ENCODE measurements around the gene TGM3.
"Not testable (repeated sequence)": the region's sequence is repeated elsewhere in the genome, so short reads cannot be mapped to it uniquely, and the experiment has no call there.

TGM3 gene

GRCh38 chr20:2255926-2256531 is 39.8 kb upstream of the TGM3 start:
- H3K4me3 ChIP-seq (ENCODE audit: low read depth, low read length): no peak overlapping the region
- no peak for DNase-seq (ENCODE audit: low read depth)
- TF ChIP-seq CTCF (IDR thresholded peaks at IDR 0.05; ENCODE audit: low read depth, low read length, missing control alignments): no peak

GRCh38 chr20:2259731-2260130 is 36.1 kb upstream of the TGM3 start:
- TF ChIP-seq CTCF (IDR thresholded peaks at IDR 0.05; ENCODE audit: low read depth, low read length, missing control alignments): no peak
- no peak overlapping the region for H3K4me3 ChIP-seq (ENCODE audit: low read depth, low read length)
- DNase-seq (ENCODE audit: low read depth): no peak

- no peak for TF ChIP-seq CTCF (IDR thresholded peaks at IDR 0.05; ENCODE audit: low read depth, low read length, missing control alignments)
- no peak overlapping the region for H3K4me3 ChIP-seq (ENCODE audit: low read depth, low read length)
- no peak for DNase-seq (ENCODE audit: low read depth)
These were observed 35.6 kb upstream of the TGM3 start for GRCh38 chr20:2260250-2260649.

GRCh38 chr20:2261046-2261485 is 34.7 kb upstream of the TGM3 start:
- DNase-seq (ENCODE audit: low read depth): no peak
- H3K4me3 ChIP-seq (ENCODE audit: low read depth, low read length): no peak overlapping the region
- TF ChIP-seq CTCF (IDR thresholded peaks at IDR 0.05; ENCODE audit: low read depth, low read length, missing control alignments): no peak

- H3K4me3 ChIP-seq (ENCODE audit: low read depth, low read length): no peak overlapping the region
- no peak for TF ChIP-seq CTCF (IDR thresholded peaks at IDR 0.05; ENCODE audit: low read depth, low read length, missing control alignments)
These were observed 34.2 kb upstream of the TGM3 start for GRCh38 chr20:2261629-2262028.

GRCh38 chr20:2264118-2264517 is 31.7 kb upstream of the TGM3 start:
- H3K4me3 ChIP-seq (ENCODE audit: low read depth, low read length): no peak overlapping the region
- TF ChIP-seq CTCF (IDR thresholded peaks at IDR 0.05; ENCODE audit: low read depth, low read length, missing control alignments): no peak
- DNase-seq (ENCODE audit: low read depth): no peak

More at GRCh38 chr20:2261629-2262028, 34.2 kb upstream of the TGM3 start:
- no peak for DNase-seq (ENCODE audit: low read depth)

GRCh38 chr20:2264621-2265374 is 31.0 kb upstream of the TGM3 start:
- H3K4me3 ChIP-seq (ENCODE audit: low read depth, low read length); DNase-seq (ENCODE audit: low read depth): not testable (repeated sequence)

Data from GM12864 (cell line).